ENCODE data around the gene RAP1GAP.

DNA sequence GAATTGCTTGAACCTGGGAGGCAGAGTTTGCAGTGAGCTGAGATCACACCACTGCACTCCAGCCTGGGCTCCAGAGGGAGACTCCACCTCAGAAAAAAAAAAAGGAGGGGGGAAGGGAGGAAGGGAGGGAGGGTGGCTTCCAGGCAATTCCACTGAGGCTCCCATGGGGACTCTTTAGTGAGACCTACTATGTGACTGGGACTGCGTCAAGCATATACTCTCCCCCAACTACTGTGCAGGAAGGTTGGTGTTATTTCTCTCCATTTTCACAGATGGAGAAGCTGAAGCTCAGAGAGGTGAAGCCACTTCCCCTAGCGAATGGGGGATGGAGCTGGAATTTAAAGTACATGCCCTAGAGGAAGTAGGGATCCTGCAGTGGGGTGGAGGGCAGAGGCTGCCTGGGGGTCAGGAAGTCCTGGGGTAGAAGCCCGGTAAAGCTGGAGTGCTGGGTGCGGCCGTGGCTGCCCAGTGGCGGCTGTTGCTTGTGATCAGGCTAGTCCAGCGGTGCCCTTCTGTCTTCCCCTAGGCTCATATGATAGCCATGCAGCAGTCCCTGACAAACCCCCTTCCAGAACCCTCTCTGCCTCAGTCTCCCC lies 40.3 kb downstream of the RAP1GAP start:
- TF ChIP-seq, protein P1, sequence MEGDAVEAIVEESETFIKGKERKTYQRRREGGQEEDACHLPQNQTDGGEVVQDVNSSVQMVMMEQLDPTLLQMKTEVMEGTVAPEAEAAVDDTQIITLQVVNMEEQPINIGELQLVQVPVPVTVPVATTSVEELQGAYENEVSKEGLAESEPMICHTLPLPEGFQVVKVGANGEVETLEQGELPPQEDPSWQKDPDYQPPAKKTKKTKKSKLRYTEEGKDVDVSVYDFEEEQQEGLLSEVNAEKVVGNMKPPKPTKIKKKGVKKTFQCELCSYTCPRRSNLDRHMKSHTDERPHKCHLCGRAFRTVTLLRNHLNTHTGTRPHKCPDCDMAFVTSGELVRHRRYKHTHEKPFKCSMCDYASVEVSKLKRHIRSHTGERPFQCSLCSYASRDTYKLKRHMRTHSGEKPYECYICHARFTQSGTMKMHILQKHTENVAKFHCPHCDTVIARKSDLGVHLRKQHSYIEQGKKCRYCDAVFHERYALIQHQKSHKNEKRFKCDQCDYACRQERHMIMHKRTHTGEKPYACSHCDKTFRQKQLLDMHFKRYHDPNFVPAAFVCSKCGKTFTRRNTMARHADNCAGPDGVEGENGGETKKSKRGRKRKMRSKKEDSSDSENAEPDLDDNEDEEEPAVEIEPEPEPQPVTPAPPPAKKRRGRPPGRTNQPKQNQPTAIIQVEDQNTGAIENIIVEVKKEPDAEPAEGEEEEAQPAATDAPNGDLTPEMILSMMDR (IDR thresholded peaks at IDR 0.05): no peak
- TF ChIP-seq POLR2A (IDR thresholded peaks at IDR 0.05): no peak
